ENCODE results near the gene TRABD2B.

Gene TRABD2B

DNA sequence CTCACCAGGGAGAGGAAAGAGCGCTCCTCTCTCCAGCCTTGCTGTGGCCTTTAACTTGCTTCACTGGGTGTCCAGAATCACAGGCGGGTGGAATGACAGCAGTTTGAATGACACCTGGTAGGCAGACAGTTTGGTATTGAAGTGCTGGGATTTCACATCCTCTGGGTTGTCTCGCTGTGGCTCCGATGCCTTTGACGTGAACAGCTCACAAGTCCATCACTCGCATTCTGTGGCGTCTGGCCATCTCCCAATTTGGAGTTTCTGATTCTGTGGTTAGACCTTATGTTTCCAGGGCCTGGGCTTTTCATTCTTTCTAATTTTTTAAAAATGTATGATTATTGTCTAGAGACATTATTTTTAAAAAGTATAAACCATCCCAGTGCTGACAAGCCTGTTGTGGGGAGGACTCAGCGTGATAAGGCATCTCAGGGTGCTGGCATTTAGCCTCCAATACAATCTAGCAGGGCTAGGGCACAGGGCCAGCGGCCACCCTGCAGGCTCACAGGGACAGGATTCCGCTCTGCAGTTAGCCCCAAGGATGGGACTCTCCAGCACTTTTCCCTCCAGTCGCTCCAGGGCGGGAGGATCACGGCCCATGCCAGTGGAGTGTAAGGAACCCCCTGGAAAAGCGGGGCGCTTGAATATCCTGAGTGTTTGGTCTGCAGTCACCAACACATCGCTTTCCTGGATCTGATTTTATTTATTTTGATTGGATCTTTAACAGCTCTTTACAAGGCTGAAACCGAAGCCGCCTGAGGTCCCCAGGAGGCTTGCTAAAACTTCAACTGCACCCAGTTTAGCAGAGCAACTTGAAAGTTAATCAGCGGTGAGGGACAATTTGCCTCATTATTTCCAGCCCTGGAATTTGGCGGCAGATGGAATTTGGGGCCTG is 178.3 kb downstream of the TRABD2B start:
- no peak for DNase-seq

DNA sequence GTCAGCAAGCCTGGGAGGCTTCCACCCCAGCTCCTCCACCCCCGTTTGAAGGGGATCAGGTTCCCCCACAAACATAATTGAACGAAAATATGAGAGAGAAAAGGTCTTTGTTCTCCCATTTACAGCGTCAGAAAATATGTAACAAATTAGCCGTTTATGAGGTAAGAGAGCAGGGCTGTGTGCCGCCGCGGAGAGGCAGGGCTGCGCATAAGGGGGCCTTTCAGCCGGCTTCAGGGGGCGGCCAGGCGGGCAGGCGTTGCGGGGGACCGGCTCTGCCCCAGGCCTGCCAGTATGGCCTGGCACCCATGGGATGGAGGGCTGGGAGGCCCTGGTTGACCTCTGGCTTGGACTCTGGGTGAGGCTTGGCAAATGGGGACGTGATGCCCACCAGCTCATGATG is 179.3 kb downstream of the TRABD2B start:
- DNase-seq = no peak

DNA sequence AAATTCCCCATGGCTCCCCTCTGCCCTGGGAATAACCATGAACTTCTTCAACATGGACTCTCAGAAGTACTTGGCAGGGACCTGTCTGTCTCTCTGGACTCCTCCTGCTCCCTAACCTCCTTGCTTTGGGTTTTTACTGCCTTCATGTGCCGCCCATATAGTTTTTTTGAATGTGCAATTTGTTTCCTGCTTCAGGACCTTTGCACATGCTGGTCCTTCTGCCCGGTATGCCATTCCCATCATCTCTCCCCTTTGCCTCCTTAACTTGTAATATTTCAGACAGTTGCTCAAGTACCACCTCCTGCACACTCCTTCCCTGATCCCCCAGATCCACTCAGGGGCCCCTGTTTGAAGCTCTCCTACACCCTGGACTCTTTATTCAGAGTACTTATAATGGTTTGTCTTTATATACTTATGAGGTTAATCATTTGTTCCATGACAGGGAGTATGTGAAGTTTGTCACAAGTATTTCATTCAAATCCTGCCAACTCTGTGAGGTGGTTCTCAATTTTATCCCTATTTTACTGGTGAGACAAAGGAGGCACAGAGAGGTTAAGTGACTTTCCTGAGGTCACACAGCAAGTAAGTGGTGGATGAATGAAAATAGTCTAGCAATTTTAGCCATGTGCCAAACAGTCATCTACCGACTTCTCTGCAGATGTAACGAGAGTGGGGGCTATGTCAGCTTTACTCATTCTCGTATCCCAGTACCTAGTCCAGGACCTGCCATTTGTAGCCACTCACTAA is 180.7 kb downstream of the TRABD2B start:
- DNase-seq = no peak

DNA sequence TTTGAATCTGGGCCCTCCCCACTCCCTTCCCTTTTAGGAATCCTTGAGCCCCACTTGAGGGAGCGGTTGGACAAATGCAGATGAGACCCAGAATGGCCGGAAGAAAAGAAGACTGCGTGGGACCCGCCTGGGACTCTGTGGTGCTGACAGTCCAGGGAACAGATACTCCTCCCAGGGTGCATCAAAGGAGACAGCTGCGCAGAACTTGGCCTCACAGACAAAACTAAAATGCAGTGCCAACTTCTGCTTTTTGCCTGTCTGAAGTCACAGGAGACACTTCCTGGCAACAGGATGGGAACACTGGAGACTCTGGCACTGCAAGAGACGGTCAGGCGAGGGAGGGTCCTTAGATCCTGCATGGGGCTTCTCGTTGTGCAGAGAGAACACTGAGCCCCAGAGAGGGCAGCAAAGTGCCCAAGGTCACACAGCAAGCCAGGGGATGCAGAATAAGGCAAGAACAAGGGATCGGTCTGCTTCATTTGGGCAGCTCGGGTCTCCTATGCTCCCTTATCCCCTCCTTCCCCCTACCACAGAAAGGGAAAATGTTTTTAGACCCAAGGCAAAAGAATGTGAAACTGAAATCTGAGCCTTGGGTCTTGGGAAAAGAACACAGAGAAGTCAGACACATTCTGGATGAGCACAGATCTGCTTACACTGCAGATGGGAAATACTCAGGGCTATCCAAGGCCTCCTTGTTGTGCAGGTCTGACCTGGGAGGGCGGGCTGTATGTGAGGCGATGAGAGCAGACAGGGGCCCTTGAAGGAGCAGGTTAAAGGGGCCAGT is 182.4 kb downstream of the TRABD2B start:
- no peak for DNase-seq

DNA sequence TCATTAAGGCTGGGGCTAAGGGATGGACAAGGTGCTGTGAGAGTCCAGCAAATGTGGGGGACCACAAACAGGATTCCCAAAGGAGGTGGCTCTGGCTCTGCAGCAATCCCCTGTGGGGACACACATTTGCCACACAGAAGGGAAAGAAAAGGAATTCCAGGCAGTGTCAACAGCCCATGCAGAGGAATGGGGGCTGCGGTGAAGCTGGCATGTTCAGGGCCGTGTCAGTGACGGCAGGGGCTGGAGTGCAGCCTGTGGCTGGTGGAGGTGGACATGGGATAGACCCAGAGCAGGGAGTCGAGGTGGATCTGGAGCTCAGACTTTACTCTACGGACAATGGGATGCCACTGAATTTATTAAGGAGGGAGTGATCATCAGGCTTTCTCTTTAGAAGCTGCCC is 183.2 kb downstream of the TRABD2B start:
- no peak for DNase-seq

DNA sequence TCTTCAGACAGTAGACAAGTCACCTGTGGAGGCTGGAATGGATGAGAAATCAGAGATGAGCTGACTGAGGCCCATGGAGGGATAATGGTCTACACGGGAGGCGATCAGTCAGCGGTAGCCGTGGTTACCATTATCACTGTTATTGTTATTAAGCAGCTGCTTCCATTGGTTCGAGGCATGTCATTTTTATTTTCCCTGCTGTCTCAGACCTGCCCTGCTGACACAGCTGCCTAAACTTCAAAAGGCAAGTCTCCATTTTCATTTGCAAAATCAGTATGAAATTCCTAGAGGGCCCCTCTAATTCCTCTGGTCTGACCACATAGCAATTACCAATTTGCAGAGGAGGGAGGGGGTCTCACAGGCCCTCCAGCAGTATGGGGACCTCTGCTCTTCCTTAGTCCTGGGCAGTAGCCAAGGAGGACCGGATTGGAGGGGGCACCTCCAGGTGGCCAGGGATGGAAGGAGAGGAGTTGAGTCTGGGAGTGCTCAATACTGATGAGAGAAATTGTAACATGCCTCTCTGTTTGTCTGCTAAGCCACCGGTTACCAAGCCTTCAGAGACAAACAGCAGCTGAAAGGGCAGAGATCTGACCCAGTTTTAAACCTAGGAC is 184.2 kb downstream of the TRABD2B start:
- DNase-seq = no peak

DNA sequence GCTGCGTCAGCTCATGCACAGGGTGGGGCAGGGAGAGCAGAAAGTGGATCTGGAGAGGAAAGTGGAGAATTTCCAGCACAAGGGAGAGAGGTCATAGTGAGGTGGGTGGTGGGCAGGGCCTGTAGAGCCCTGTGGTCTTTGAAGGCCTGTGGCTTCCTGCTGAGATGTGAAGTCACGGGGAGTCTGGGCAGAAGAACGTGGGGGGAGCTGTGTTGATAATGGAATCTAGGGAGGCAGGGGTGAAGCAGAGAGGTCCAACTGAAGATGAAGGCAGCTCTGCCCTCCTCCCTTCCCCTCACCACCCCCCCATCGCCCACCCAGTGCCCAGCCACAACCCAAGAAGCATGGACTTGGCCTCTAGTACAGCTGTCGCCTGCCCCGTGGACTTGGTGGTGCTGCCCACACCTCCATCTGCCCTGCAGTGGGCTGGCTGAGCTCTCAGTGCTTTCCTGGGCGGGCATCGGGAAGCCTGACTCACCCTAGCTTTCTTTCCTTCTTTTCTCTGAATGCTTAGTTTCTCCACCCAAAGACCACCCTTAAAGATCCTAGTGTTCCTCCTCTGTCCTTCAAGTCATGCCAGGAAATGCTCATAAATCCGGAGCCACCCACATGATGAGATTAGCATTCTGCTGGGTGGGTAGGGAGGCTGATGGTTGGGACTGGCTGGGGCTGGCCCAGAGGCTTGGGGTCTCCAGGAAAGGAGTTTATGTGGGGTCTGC is 186.1 kb downstream of the TRABD2B start:
- no peak for DNase-seq

DNA sequence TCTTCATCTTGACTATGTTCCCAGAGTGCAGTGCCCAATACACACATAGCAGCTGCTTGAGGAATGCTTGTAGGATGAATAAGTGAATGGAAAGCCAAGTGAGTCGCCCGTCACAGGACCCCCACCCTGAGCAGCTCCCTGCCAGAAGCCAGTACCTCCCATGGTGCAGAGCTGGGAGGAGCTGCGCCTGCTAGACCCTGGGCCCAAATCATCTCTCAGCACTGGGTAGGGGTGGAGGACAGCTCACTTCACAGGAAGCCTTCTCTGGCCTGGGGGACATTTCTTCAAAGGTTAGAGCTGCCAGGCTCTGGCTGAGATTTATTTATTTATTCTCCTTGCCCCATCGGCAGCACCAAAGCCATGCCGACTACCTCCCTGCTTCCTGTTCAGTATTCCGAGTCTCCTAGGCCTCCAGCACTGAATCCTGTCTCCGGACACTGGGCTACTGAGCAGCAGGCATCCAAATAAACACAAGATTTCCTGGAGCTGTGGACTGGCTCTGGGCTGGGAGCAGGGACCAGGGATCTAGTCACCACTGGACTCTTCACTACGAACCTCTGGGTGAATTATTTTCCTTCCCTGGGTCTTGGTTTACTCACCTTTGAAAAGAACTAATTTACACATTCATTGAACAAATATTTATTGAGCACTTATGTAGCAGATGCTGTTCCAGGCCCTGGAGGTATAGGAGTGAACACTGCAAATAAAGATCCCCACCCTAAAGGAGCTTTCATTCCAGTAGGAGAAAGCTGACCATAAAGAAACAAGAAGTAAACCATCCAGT is 187.7 kb downstream of the TRABD2B start:
- no peak for DNase-seq

DNA sequence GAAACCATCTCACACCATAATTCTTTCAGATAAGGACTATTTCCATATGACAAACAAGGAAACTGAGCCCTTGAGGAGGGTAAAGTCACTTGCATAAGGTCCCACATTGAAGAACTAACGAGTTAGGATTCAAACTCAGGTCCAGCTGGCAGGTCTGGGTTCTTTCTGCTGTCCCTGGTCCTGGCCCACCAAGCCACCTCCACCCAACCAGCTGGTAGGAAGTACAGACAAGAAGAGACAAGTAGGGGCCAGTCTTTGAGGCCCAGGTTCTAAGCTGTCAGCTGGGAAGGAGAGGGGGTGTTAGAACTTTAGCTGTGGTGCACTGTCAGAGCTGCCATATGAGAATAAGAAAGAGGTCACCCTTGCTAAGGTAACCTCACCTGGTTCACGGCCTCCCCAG is 188.6 kb downstream of the TRABD2B start:
- no peak for DNase-seq

DNA sequence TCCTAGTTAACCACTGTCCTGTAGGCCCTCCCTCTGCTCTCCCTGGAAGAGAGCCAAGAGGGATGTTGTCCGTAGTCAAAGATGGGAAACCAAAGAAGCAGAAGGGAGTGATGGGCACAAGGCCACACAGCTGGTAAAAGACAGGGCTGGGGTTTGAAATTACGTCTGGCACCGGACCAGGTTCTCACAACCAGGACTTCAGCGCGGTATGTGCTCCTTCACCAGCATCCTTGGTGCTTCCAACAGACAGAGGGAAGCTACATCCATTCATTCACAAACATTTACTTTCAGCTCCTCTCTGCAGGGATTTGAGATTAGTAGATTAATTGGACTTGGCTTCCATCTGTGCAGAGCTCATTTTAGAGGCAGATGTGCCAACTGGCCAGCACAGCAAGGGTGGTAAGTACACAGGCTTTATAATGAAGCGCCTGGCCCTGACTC is 191.2 kb downstream of the TRABD2B start:
- DNase-seq = no peak

DNA sequence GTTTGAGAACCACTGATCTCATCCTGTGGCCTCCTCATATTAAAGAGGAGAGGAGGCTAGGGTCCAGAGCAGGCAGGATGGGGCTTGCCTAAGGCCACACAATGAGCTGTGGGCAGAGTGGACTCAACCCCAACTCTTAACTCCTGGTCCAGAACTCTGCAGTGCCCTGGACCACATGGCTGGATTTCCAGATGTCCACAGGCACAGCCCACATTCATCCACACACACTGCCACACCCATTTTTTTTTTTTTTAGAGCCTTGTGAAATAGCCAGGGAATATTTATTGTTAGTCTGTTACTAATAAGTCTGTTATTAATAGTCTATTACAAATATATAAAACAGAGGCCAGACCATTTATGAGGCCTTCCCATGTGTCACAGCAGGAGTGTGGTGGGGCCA is 192.2 kb downstream of the TRABD2B start:
- no peak for DNase-seq

DNA sequence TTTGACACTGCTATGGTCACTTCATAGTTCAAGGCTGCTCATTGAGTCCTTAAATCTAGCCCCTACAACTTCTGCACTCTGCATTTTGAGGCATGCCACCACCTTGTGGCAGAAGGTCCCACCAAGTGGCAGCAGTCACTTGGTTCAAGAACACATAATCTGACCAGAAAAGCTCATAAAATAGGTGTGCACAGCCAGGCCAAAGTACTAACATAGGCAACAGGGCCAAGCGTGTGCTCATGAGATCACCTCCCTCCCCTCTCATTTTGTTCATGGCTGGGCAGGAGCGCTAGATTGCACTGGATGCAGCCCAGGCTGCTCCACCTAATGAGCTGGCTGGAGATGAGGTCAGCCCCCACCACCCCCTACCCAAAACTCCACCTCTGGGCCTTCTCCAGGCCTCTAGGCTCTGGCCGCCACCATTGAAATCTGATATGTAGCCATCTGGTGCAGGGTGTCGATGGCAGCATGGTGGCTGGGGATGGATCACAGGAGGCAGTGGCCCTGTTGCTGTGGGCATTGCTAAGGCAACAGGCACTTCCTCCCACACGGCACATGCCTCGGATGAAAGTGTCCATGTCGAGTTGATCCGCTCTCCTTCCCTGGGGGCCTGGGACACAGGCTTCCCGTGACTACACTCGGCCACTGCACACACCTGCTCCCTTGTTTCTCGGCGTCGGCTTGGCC is 193.2 kb downstream of the TRABD2B start:
- no peak for DNase-seq

DNA sequence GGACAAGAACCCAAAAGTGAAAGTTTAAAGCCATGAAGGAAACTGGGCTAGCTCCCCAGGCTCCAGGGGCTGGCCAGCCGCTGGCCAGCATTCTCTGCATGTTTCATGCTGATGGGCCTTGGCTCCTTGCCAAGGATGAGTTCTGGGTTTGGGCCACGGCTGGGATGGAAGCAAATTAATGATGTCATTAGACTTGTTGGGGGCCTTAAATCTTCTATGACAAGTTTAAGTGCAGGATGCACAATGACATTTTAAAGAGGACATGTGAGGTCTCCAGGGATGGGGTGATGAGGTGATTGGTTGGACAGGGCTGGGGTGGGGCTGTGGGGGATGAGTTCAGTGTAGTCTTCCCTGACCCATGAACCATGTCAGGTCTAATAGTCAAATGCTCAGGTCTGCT is 199.6 kb downstream of the TRABD2B start:
- DNase-seq = no peak

DNA sequence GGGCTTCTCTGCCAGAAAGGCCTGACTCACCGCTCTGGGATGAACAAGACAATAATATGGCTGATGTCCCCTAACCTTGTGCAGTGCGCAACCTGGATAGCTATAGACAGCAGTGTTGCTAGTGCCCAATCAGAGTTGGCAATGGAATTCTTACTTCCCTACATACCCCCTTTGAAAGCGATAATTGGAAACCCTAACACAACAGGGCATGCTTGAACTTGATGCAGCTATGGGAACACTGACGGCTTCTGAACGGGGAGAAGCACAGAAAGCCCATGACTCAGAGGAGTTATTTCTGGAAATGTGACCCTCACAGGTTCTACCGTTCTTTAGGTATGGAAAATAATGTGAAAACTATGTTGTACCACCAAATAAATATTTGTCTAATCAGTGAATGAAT is 200.6 kb downstream of the TRABD2B start:
- DNase-seq = no peak

DNA sequence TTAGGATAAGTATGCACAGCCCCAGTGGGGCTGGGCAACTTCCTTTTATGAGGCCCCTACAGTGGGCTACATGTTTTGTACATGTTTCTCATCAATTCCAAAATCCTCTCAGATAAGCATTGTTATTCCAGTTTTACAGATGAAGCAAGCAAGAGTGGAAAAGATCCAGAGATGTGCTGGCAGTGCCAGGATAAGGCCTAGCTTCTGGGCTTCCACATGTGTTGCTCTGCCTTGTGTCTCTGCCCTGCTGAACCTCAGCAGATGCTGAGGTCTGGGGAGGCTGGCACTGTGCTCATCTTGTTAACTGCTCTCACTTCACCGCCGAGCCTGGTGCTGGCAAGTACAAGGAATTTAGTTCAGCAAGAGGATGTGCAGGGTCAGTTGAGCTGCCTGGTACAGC is 202.1 kb downstream of the TRABD2B start:
- DNase-seq = no peak

DNA sequence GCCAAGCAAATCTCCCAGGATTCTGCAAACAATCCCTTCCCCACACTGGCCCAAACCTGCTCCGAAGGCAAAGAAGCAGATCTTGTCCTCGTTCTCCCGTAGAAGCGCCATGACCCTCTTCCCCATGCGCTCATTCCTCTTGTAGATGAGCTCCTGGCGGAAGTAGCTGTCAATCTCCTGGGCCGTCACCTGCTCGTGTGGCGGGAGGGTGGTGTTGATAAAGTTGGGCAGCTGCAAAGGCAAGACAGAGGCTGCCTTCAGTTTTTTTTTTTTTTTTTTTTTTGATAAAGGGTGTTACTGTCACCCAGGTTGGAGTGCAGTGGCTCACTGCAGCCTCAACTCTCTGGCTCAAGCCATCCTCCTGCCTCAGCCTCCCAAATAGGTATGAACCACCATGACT is 202.7 kb downstream of the TRABD2B start:
- DNase-seq = no peak

DNA sequence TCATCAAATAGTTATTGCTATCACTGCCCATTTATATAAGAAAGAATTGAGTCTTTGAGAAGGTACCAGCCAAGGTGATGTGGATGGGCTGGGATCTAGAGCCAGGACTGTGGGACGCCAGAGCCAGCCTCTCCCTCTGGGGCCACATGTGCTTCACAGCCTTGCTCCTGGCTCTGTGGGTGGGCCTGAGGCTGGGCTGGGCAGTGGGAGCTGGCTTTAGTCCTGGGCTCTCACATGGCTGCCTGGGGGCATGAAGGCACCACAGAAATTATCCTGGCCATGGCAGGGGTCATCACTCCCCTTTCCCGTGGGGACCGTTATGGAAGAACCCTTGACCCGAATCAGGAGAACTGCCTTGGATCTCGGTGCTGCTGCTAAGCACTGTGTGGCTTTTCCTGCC is 203.1 kb downstream of the TRABD2B start:
- no peak for DNase-seq

DNA sequence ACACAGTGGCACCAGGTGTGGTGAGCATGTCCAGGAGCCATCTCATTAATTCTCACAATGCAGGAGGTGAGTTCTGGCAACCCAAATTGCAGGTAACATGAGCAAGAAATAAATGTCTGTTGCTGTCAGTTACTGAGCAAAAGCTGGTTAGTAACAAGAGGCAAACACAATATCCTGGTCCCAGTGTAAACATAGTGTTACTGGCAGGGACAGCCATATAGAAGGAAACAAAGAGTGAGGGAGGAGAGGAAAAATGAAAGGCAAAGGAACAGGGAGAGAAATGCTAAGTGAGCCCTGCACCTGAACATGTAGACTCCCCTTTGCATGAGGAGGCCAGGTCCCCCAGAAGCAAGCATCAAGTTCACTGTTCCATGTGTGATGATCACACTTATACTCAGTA is 203.6 kb downstream of the TRABD2B start:
- DNase-seq = no peak

DNA sequence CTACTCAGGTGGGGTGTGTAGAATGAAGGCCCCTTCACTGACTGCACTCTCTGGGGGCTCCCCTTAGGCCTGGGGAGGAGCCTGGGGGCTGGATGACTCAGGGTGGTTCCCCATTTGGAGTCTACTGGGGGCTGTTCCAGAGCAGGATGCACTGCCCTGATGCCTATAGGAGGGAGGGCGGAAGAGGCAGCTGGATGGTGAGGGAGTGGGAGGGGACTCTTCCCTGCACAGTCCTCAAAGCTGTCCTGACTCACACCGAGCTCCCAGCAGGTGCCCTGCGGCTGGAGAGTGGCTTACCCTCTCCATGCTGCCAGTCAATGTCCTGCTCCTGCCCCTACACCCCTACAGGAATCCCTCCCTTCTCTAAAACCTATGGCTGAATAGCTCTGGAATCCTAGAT is 204.4 kb downstream of the TRABD2B start:
- DNase-seq = no peak

DNA sequence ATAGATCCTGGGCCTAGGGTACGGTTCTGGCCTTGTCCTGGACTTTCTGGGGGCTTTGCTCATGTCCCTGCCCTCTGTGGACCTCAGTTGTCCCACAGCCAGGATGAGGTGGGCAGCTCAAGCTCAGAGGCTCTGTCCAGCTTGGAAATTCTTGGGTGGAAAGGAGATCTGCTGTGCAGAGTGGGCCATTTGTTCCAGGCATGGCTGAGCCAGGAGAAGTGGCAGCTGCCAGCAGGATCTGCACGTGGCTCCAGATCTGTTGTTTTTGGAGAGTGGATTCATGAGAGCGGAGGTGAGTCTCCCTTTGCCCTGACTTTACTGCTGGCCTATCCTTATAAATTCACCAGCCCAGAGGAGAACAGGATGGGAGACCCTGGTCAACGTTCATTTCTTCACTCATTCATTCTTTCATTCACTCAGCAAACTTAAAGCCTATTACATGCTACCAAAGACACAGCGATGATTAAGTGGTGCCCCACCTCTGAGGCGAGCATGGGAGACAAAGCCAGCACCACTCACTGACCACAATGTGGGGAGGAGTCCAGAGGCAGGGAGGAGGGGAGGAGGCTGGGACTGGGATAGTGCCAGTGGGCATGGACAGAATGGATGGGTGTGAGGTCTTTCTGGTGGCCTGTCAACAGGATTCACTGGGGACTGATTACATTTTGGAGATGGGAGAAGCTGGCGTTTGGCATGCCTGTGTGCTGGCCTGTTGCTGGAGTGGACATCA is 205.1 kb downstream of the TRABD2B start:
- DNase-seq = no peak

Measured in stimulated activated naive CD4-positive, alpha-beta T cell (primary cell).